Skin of body (tissue), 2 donors: ENCODE data around the gene ITIH6. TPM values are rescaled to one million over a fixed set of nuclear protein-coding genes. Genes with fewer than 3 reads are reported as not detected.
A peak's percentile ranks its signal among the peaks of the same experiment; 100 is the strongest.
"Not testable (repeated sequence)": the region's sequence is repeated elsewhere in the genome, so short reads cannot be mapped to it uniquely, and the experiment has no call there.

Experiments
- DNase-seq: peaks from one replicate; lab custom pipeline; 2025; lab: John Stamatoyannopoulos, UW
- total RNA-seq: library from RNA; depleted of rRNA; stranded (reverse); fragments of >200 nt; gene quantifications from one replicate; pipeline ENCODE4 v1.2.3, GENCODE V29; 2014

ITIH6 gene
- total RNA-seq, 1 donor from 2014 or later, result 0.10 TPM

GRCh38 chrX:54799046-54799445 lies 991 bp upstream of the ITIH6 start:
- DNase-seq, result no peak

GRCh38 chrX:54794795-54795194 lies 3.3 kb downstream of the ITIH6 start:
- no peak for DNase-seq

DNA sequence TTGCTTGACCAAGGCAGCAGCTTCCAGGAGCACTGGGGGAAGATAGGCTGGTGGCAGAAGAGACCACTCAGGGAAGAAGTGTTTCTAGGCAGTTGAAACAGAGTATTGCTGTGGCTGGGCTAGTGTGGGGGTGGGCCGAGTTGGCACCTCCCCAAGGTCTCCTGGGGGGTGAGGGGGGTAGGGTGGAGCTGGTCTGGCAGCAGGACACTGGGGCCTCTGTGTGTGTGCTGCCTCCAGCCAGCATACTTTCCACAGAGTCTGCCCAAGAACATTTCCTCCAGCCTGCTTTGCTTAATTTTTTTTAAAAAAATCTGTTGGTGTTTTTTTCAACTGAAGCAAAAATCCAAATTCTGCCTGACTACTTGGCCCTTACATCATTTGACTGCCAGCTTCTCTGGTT lies 4.0 kb downstream of the ITIH6 start:
- peak; percentile 40 for DNase-seq

GRCh38 chrX:54789405-54789804 lies 8.7 kb downstream of the ITIH6 start:
- DNase-seq, result not testable (repeated sequence)

- DNase-seq, result no peak
Measured at GRCh38 chrX:54788446-54788845, 9.6 kb downstream of the ITIH6 start.

DNA sequence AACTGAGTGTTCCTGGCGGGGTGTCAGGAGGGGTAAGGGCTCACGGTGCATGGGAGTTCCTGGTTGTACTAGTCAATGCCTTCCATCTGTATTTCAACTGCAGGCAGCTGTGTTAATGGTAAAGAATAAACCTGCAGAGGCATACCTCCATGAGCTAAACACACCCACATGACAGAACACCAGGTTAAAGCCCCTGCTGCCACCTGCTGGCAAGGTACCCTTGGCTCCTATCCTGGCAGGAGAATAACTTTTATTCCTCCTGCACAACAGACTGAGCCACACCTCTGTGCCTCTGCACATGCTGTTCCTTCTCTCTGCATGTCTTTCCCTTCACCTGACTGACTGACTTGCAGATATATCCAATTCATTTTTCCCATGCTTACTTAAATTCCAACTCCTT lies 11.1 kb downstream of the ITIH6 start:
- no peak for DNase-seq

DNA sequence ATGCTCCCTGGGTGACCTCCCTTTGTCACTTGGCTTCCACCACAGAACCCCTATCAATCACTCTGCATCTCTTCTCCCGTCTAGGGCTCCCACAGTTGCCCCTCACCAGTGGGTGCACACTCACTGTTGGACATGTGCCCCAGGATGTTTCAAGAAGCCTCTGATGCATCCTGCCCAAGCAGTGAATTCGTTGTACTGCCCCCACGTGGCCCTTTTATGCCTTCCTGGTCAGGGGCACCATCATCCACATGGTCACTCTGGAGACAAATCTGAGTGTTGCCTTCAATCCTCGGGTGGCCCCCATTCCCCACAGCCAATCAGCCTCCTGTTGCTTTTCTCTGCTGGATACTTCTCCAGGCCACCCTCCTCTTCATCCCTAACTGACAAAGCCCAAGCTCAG lies 12.2 kb downstream of the ITIH6 start:
- no peak for DNase-seq

DNA sequence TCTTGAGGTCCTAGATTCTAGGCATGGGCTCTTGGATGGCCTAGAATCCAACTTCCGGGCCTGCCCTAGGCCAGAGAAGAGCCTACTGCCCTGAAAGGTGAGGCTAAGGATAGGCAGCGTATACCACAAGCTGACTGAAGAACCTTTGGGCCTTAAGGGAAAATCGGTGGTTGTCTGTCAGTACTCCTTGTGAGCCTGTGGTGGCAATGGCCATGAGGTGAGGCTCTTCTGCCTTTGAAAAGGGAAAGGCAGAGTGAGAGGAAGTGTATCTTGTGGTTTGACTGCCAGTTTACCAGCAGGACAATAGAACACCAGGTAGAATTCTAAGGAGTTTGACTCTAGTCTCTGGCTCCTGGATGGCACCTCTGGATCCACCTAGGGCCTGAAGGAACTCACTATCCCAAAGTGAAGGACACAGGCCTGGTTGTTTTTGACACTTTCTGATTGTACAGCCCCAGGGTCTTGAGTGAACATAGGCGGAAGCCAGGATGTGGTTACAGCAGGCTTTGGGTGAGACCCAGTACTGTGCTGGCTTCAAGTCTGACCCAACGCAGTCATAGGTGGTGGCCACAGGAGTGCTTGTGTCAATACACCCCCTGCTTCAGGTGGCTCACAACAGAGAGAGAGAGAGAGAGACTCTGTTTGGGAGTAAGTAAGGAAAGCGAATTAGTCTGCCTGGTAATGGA lies 20.9 kb downstream of the ITIH6 start:
- DNase-seq, result no peak

- no peak for DNase-seq
Measured at GRCh38 chrX:54776061-54776460, 22.0 kb downstream of the ITIH6 start.

DNA sequence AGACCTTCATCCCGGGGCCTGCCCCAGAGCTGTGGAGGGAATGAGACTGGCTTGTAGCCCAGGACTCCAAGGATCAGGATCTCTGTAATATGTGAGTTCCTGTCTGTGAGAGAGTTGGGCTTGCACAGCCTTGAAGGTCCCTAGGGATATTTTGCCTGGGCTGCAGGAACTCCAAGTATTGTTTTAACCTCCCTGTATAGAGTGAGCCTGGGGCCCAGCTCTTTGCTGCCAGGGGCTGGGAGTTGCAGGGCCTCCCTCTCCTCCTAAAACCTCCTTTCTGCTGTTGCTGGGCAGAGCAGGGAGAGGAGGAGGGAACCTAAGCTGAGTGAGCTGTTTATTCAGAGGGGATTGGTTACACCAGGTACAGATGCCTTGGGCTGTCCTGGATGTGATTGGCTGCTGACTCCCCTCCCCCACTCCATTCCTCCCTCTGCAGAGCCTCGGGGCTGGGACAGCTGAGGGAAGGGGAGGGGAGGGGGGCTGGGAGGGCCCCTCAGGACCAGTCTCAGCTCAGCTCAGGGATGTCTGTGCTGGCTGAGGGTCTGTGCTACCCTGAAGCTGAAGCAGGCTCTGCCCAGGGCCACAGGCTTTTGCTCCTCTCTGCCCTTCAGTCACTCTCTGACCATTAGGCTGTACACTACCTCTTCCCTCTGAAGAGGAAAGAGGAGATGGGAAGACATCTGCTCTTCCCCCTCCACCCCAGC lies 23.5 kb downstream of the ITIH6 start:
- DNase-seq, result peak; percentile 80

DNA sequence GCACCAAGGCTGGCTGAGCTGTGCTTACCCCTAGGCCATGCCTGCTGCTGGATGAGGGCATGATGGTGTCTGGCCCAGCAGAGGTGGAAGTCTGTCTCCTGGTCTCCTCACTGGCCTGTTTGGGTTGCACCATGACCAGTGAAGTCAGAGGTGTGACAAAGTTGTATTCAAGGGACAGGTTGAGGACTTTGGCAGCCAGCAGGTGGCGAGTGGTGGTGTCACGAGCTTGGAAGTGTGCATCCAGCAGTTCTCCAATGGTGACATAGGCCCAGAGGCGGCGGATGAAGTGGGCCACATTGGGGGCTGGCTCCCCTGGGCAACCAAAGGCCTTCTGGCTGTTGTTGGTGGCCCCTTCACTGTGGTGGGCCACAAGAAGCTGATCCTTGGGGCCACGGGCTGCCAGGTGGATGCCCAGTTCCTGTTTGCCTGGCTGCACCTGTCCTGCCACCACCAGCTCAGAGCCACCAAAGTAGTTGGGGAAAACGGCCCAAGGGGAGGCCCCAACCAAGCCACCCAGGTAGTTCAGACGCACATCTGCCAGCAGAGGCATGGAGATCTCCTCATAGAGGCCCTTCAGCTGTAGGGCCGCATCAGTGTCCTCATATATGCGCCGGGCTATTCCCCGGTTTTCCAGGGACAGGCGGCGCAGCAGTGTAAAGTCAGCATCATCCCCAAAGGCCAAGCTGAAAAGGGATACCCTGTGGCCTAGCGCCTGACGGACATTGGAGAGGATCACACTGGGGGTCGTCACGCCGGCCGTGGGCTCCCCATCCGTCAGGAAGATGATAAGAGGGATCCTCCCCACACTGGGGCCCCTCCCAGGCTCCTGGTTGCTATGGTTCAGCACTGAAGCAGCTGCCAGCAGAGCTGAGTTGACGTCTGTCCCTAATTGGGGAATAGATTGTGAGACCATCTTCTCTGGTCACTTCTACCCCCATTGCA lies 39.7 kb downstream of the ITIH6 start:
- no peak for DNase-seq

- DNase-seq, result no peak
Measured at GRCh38 chrX:54754854-54755253, 43.2 kb downstream of the ITIH6 start.

DNA sequence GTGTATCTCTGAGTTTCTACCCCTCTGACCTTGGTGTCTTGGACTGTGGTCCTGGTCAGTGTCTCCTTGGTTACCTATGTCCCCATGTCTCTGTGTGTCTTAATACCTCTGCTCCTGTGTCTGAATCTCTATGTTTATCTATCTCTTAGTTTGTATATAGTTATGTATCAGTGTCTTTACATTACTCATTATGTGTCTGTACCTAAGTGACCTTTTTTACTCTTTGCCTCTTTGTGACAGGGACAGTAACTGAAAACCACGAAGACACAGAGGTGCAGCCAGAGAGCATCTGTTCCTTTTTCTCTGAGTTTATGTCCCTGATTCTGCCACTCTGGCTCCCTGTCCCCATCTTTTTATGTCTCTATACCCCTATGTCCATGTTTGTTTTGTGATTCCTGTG lies 49.4 kb downstream of the ITIH6 start:
- no peak for DNase-seq

DNA sequence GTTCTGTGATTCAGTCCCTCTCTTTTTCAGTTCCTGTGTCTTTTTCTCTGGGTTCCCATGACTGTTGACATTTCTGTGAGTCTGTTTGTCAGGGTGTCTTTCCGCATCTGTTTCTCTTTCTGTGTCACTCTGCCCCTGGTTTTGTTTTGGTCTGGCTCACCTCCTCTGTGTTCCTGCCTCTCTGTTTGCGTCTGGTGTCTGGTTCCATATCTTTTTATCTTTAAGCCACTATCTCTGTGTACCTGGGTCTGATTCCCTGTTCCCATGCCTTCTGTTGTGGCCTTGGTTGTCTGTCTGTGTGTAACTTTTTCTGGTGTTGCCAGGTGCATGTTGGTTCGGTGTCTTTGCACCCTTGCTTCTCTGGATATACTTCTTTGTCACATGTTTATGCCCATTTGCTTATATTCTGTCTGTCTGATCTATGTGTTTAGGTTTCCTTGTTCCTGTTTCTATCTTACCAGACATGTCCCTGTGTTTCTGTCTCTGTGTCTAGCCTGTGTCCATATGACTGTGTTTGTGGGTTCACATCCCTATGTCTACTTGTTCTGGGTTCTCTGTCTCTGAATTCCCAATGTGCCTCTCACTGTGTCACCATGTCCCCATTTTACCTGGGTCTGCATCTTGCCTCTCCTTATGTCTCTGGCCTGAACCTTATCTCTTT lies 50.2 kb downstream of the ITIH6 start:
- no peak for DNase-seq

GRCh38 chrX:54746928-54747327 lies 51.1 kb downstream of the ITIH6 start:
- DNase-seq, result no peak

GRCh38 chrX:54745676-54746075 lies 52.4 kb downstream of the ITIH6 start:
- no peak for DNase-seq

GRCh38 chrX:54738567-54738966 lies 59.5 kb downstream of the ITIH6 start:
- DNase-seq, result not testable (repeated sequence)

GRCh38 chrX:54736298-54736942 lies 61.6 kb downstream of the ITIH6 start:
- not testable (repeated sequence) for DNase-seq

GRCh38 chrX:54721424-54721823 lies 76.6 kb downstream of the ITIH6 start:
- DNase-seq, result no peak

DNA sequence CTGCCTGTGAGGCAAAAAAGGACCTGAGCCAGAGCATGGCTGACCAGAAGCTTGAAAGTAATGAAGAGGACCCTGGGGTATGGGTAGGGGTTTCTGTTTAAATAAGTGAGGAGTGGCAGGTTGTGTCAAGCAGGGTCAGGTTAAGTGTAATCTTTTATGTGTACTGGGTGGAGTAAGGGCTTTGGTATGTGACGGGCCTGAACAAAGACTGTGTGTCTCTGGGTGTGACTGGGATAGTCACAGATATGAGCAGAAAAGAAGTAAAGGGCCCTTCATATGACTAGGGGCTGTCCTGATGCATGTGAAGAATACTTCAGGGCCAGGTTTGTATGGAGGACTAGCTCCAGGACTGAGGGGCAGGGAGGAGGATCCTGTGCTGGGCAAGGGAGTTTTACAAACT lies 82.4 kb downstream of the ITIH6 start:
- no peak for DNase-seq

GRCh38 chrX:54714424-54714823 lies 83.6 kb downstream of the ITIH6 start:
- no peak for DNase-seq
